Stimulated activated CD4-positive, alpha-beta T cell treated with anti-CD3 and anti-CD28 coated beads, Interleukin-12 subunit alpha, Interleukin-12 subunit beta, amount 100 ng/mL, for 48 hours (primary cell): ENCODE results near the gene HSBP1L1.
A peak's percentile ranks its signal among the peaks of the same experiment; 100 is the strongest.

Experiments used
- DNase-seq, 3 donors: peaks; one replicate each; pipeline ENCODE4 v3.0.0-alpha.2; 2020; ENCODE audit warnings: low read depth in 2 of 3, low spot score in 1 of 3

Gene HSBP1L1

GRCh38 chr18:79944126-79944731 lies 20.2 kb upstream of the HSBP1L1 start:
- DNase-seq: no peak

GRCh38 chr18:79944746-79945117 lies 19.7 kb upstream of the HSBP1L1 start:
- no peak for DNase-seq

- no peak for DNase-seq
Observed at GRCh38 chr18:79945118-79946042, 19.1 kb upstream of the HSBP1L1 start.

- DNase-seq: no peak
Observed at GRCh38 chr18:79947054-79947755, 17.2 kb upstream of the HSBP1L1 start.

- no peak for DNase-seq
Observed at GRCh38 chr18:79947881-79948610, 16.4 kb upstream of the HSBP1L1 start.

- DNase-seq: no peak
Observed at GRCh38 chr18:79948719-79949411, 15.6 kb upstream of the HSBP1L1 start.

GRCh38 chr18:79949697-79950487 lies 14.6 kb upstream of the HSBP1L1 start:
- DNase-seq: no peak

- DNase-seq: no peak
Observed at GRCh38 chr18:79950515-79951341, 13.7 kb upstream of the HSBP1L1 start.

GRCh38 chr18:79951545-79952455 lies 12.6 kb upstream of the HSBP1L1 start, which contains the start of gene SLC66A2:
Gene SLC66A2, minus strand, starts transcription at chr18:79951653. Its CDS starts 727 bp downstream, at chr18:79950926.
- peak; percentile 83 to 96 (median 92) for DNase-seq

GRCh38 chr18:79952456-79952995 lies 11.9 kb upstream of the HSBP1L1 start:
- DNase-seq: no peak

- DNase-seq: no peak
Observed at GRCh38 chr18:79952996-79953559, 11.4 kb upstream of the HSBP1L1 start.

GRCh38 chr18:79953971-79954651 lies 10.3 kb upstream of the HSBP1L1 start:
- DNase-seq: no peak

- no peak for DNase-seq
Observed at GRCh38 chr18:79954791-79955190, 9.7 kb upstream of the HSBP1L1 start.

GRCh38 chr18:79955302-79956075 lies 9.0 kb upstream of the HSBP1L1 start:
- DNase-seq: no peak

GRCh38 chr18:79956276-79956675 lies 8.2 kb upstream of the HSBP1L1 start:
- no peak for DNase-seq

GRCh38 chr18:79958981-79959380 lies 5.5 kb upstream of the HSBP1L1 start:
- DNase-seq: no peak
